HEK293T (cell line): ENCODE data around the gene ATG7.

Source experiments
- ELF4 ChIP-seq: fragments of 450-650 bp; IDR thresholded peaks from 2 replicates; pipeline ENCODE4 v1.6.1; 2017; ENCODE audit warnings: antibody characterized with exemption
- FOXA1 ChIP-seq: fragments of 450-650 bp; IDR thresholded peaks from 2 replicates; pipeline ENCODE4 v1.6.1; 2016; ENCODE audit warnings: mild to moderate bottlenecking
- L3MBTL2 ChIP-seq: fragments of 450-650 bp; conservative IDR thresholded peaks from 2 replicates; pipeline ENCODE4 v1.6.1; 2016; ENCODE audit warnings: mild to moderate bottlenecking
- LEF1 ChIP-seq: fragments of 450-650 bp; IDR thresholded peaks from 2 replicates; pipeline ENCODE4 v1.6.1; 2017; ENCODE audit warnings: mild to moderate bottlenecking, borderline replicate concordance
- NFRKB ChIP-seq: fragments of 450-650 bp; IDR thresholded peaks from 2 replicates; pipeline ENCODE4 v1.6.1; 2016; ENCODE audit warnings: mild to moderate bottlenecking, moderate library complexity
- SP1 ChIP-seq: fragments of 450-650 bp; IDR thresholded peaks from 2 replicates; pipeline ENCODE4 v1.6.1; 2017

GRCh38 chr3:11455956-11456355, 183.8 kb downstream of the ATG7 start:
- TF ChIP-seq L3MBTL2 (no peak), NFRKB (no peak), ELF4 (no peak), FOXA1 (no peak), SP1 (no peak), LEF1 (no peak)
